A549 (cell line): ENCODE data around the gene PPP1R3C. TPM values are rescaled to one million over a fixed set of nuclear protein-coding genes. Genes with fewer than 3 reads are reported as not detected.
A peak's percentile ranks its signal among the peaks of the same experiment; 100 is the strongest.

ENCODE experiments used
- ATAC-seq, 2 experiments: fragments of 200-7000 bp in 1 of 2; fragments of >200 bp in 1 of 2; cut with Nextera tagmentation in 1 of 2; cut with Tn5 transposase in 1 of 2; 3 replicates each; pipeline versions ENCODE4 v1.8.0 to v1.9.1; 2018 to 2020; ENCODE audit warnings: mild to moderate bottlenecking in 1 of 2, moderate library complexity in 1 of 2
- CTCF ChIA-PET: fragments of 300-600 bp; sonication (Branson Sonifier 250); formaldehyde crosslinking; extraction: SDS; loops from one replicate; lab custom pipeline; 2021; ENCODE audit warnings: antibody characterized with exemption, inconsistent platforms; lab: Yijun Ruan, JAX
- POLR2A ChIA-PET: fragments of 350-600 bp; formaldehyde crosslinking; extraction: SDS; loops from one replicate; lab custom pipeline; 2021; ENCODE audit warnings: antibody characterized with exemption, inconsistent platforms; lab: Yijun Ruan, JAX
- DNase-seq, 2 experiments: peaks; one replicate each; pipeline versions ENCODE4 v3.0.0 to v3.0.0-alpha.2; 2011 to 2016; ENCODE audit warnings: low read depth in 1 of 2, low spot score in 1 of 2
- FAIRE-seq: peaks from 2 replicates; lab custom pipeline; 2011; peaks lifted over from hg19 to GRCh38; lab: Jason Lieb, UNC
- H3K27ac ChIP-seq, 2 experiments: fragments of >200 bp; sonication (Bioruptor Twin); formaldehyde crosslinking; 3 replicates each; pipeline ENCODE4 v1.5.1; 2016 to 2017
- H3K4me1 ChIP-seq: fragments of >200 bp; sonication (Bioruptor Twin); formaldehyde crosslinking; 3 replicates; pipeline ENCODE4 v1.6.1; 2016
- H3K4me2 ChIP-seq: fragments of >200 bp; sonication (Bioruptor Twin); formaldehyde crosslinking; 3 replicates; pipeline ENCODE4 v1.6.1; 2016
- H3K4me3 ChIP-seq: fragments of >200 bp; sonication (Bioruptor Twin); formaldehyde crosslinking; 3 replicates; pipeline ENCODE4 v1.5.1; 2016
- H3K9me3 ChIP-seq: fragments of >200 bp; sonication (Bioruptor Twin); formaldehyde crosslinking; 3 replicates; pipeline ENCODE4 v1.6.1; 2016
- ATOH8 ChIP-seq: fragments of 250-450 bp; sonication (Bioruptor Pico); IDR thresholded peaks from 2 replicates; pipeline ENCODE4 v1.5.0; 2020; ENCODE audit warnings: low read depth, mild to moderate bottlenecking, moderate library complexity
- BHLHE40 ChIP-seq: IDR thresholded peaks from 2 replicates; pipeline ENCODE4 v1.6.1; 2012; ENCODE audit warnings: low read depth, low read length, inconsistent platforms
- CEBPB ChIP-seq, 2 experiments: fragments of >200 bp in 1 of 2; sonication (Bioruptor Twin) in 1 of 2; formaldehyde crosslinking in 1 of 2; IDR thresholded peaks; 2 replicates each; pipeline ENCODE4 v1.6.1; 2012 to 2016
- CTCF ChIP-seq: fragments of >200 bp; sonication (Bioruptor Twin); formaldehyde crosslinking; IDR thresholded peaks from 3 replicates; pipeline ENCODE4 v1.5.1; 2016
- EHMT2 ChIP-seq: fragments of 200-600 bp; sonication (generic); IDR thresholded peaks from 2 replicates; pipeline ENCODE4 v1.6.1; 2016; ENCODE audit warnings: antibody characterized with exemption, low read depth, mild to moderate bottlenecking, moderate library complexity
- ESRRA ChIP-seq: fragments of 150-350 bp; IDR thresholded peaks from 2 replicates; pipeline ENCODE4 v1.6.1; 2014; ENCODE audit warnings: mild to moderate bottlenecking, low read length, borderline replicate concordance
- FOSL2 ChIP-seq, 2 experiments: fragments of 450-650 bp in 1 of 2; fragments of >200 bp in 1 of 2; sonication (Bioruptor Twin) in 1 of 2; formaldehyde crosslinking; IDR thresholded peaks; 2 replicates each; pipeline versions ENCODE4 v1.5.0 to v1.6.1; 2016 to 2020; ENCODE audit warnings: mild to moderate bottlenecking in 1 of 2, moderate library complexity in 1 of 2
- GATA3 ChIP-seq: IDR thresholded peaks from 2 replicates; pipeline ENCODE4 v1.6.1; 2012; ENCODE audit warnings: borderline replicate concordance
- HOXB5 ChIP-seq: fragments of 250-450 bp; sonication (Bioruptor Pico); IDR thresholded peaks from 2 replicates; pipeline ENCODE4 v1.5.0; 2020; ENCODE audit warnings: mild to moderate bottlenecking, moderate library complexity
- JUN ChIP-seq, 2 experiments: fragments of >200 bp; sonication (Bioruptor Twin); formaldehyde crosslinking; IDR thresholded peaks; 2 replicates in 1 of 2; 3 replicates in 1 of 2; pipeline ENCODE4 v1.6.1; 2016 to 2017
- KDM5A ChIP-seq: fragments of 200-600 bp; sonication (generic); IDR thresholded peaks from 2 replicates; pipeline ENCODE4 v1.6.1; 2016; ENCODE audit warnings: antibody characterized with exemption, mild to moderate bottlenecking
- MAZ ChIP-seq: fragments of 150-350 bp; IDR thresholded peaks from 2 replicates; pipeline ENCODE4 v1.6.1; 2014; ENCODE audit warnings: antibody characterized with exemption, low read depth, low read length, borderline replicate concordance
- NPAS2 ChIP-seq: fragments of 250-450 bp; sonication (Bioruptor Pico); IDR thresholded peaks from 2 replicates; pipeline ENCODE4 v1.8.0; 2022; ENCODE audit warnings: mild to moderate bottlenecking, moderate library complexity, borderline replicate concordance
- PHF8 ChIP-seq: fragments of 200-600 bp; sonication (generic); IDR thresholded peaks from 2 replicates; pipeline ENCODE4 v1.6.1; 2016; ENCODE audit warnings: low read depth, mild to moderate bottlenecking, antibody characterized with exemption, moderate library complexity, borderline replicate concordance
- POLR2A ChIP-seq: IDR thresholded peaks from 2 replicates; pipeline ENCODE4 v1.6.1; 2012; ENCODE audit warnings: mild to moderate bottlenecking, low read length
- RAD21 ChIP-seq, 2 experiments: fragments of >200 bp in 1 of 2; sonication (Bioruptor Twin) in 1 of 2; formaldehyde crosslinking in 1 of 2; IDR thresholded peaks in 1 of 2; conservative IDR thresholded peaks in 1 of 2; 2 replicates in 1 of 2; 3 replicates in 1 of 2; pipeline ENCODE4 v1.6.1; 2012 to 2018; ENCODE audit warnings: inconsistent platforms in 1 of 2
- RNF2 ChIP-seq: fragments of 200-600 bp; sonication (generic); IDR thresholded peaks from 2 replicates; pipeline ENCODE4 v1.6.1; 2016; ENCODE audit warnings: low read depth, mild to moderate bottlenecking, antibody characterized with exemption, moderate library complexity, borderline replicate concordance
- SMC3 ChIP-seq: fragments of >200 bp; sonication (Bioruptor Twin); formaldehyde crosslinking; IDR thresholded peaks from 3 replicates; pipeline ENCODE4 v1.6.1; 2018; ENCODE audit warnings: inconsistent platforms
- ZSCAN20 ChIP-seq: fragments of 250-450 bp; sonication (Bioruptor Pico); IDR thresholded peaks from 2 replicates; pipeline ENCODE4 v1.8.0; 2022; ENCODE audit warnings: mild to moderate bottlenecking, moderate library complexity
- WGBS: methylation state at CpG from one replicate; pipeline ENCODE4 v1.1.6; 2017; ENCODE audit errors: missing lambda C conversion rate; 5-methylcytosine and 5-hydroxymethylcytosine counted together
- polyA minus RNA-seq: library from RNA; depleted of rRNA, polyadenylated mRNA; stranded (reverse); fragments of >200 nt; gene quantifications from 2 replicates; pipeline ENCODE4 v1.2.3, GENCODE V29; 2011; rRNA and poly(A)+ RNA removed
- polyA plus RNA-seq, 4 experiments: library from polyadenylated mRNA; depleted of rRNA in 3 of 4; stranded (reverse); fragments of >200 nt; fragmentation: RNase III in 1 of 4; extraction: RNeasy Plus Mini Kit Qiagen cat#74134 plus additional on column Dnase treatment in 1 of 4; gene quantifications; 2 replicates in 3 of 4; 3 replicates in 1 of 4; pipeline ENCODE4 v1.2.3, GENCODE V29; 2011 to 2017
- TF ChIP-seq, protein P1 (sequence below): IDR thresholded peaks from 2 replicates; pipeline ENCODE4 v1.6.1; 2012
- TF ChIP-seq, protein P2 (sequence below): fragments of 200-600 bp; sonication (generic); IDR thresholded peaks from 2 replicates; pipeline ENCODE4 v1.6.1; 2016; ENCODE audit warnings: antibody characterized with exemption, mild to moderate bottlenecking, moderate library complexity
- TF ChIP-seq, protein P3 (sequence below): IDR thresholded peaks from 2 replicates; pipeline ENCODE4 v1.6.1; 2012; ENCODE audit warnings: low read depth, borderline replicate concordance
- TF ChIP-seq, protein P4 (sequence below): fragments of 450-650 bp; IDR thresholded peaks from 2 replicates; pipeline ENCODE4 v1.6.1; 2014; ENCODE audit warnings: antibody characterized with exemption
- TF ChIP-seq, protein P5 (sequence below): fragments of >200 bp; sonication (Bioruptor Twin); formaldehyde crosslinking; IDR thresholded peaks from 3 replicates; pipeline ENCODE4 v1.6.1; 2016

PPP1R3C gene
- polyA plus RNA-seq (2011; rRNA removed) (19.7 and 20.0 TPM in 2 replicates), polyA plus RNA-seq (2017; fragmentation: RNase III; extraction: RNeasy Plus Mini Kit Qiagen cat#74134 plus additional on column Dnase treatment) (9.8 to 10.9 TPM (median 10.5 TPM) in 3 replicates), polyA minus RNA-seq (19.0 and 21.4 TPM in 2 replicates)
- polyA plus RNA-seq (2012; cell fraction: cytosol; rRNA removed) = 4.4 and 5.5 TPM in 2 replicates
- polyA plus RNA-seq (2012; cell fraction: nucleus; rRNA removed) = 2.3 and 3.9 TPM in 2 replicates

GRCh38 chr10:91632671-91633550, at the start of gene PPP1R3C:
Gene PPP1R3C (minus strand): TSS chr10:91633071. CDS start chr10:91632969, 102 bp downstream.
- peak within 1 kb of the TSS; percentile 85 for H3K4me3 ChIP-seq
- POLR2A ChIA-PET = interaction anchor here (0.6 to 3.4 kb wide), 19 partner anchors 9 to 241 kb away, joined by 3 to 37 read pairs (median 6); partner anchors contain the start of gene TNKS2
- no peak for FAIRE-seq

More at GRCh38 chr10:91632671-91633550, at the start of gene PPP1R3C:
- WGBS = 2% methylated on average over 28 of the region's 61 CpGs
- peak within 1 kb of the TSS; percentile 96 for H3K4me2 ChIP-seq
- DNase-seq (peak; percentile 91 to 93), ATAC-seq (peak; percentile 97 to 98)
- H3K4me1 ChIP-seq = peaks cover 31% of the 10 kb centered on the region; the same call in 2 of the 3 replicates
- no peak for TF ChIP-seq ESRRA
- TF ChIP-seq RNF2 = peak; percentile 75; the same call in 1 of the 2 replicates
- TF ChIP-seq, protein P1, sequence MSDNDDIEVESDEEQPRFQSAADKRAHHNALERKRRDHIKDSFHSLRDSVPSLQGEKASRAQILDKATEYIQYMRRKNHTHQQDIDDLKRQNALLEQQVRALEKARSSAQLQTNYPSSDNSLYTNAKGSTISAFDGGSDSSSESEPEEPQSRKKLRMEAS = peak; percentile 97
- peak in 1 of 2 experiments; percentile 83; a peak in 3 of 5 replicates for TF ChIP-seq JUN (IDR thresholded peaks at IDR 0.05)
- no peak for TF ChIP-seq CEBPB (IDR thresholded peaks at IDR 0.05)
- peak; percentile 36 for TF ChIP-seq CTCF
- TF ChIP-seq SMC3 = peak; percentile 69; the same call in 2 of the 3 replicates
- TF ChIP-seq POLR2A = peak; percentile 81
- TF ChIP-seq HOXB5 (CRISPR knock-in tag) = 0 out of 2 replicates have a peak, but pooled peaks have one; percentile 36
- no peak for TF ChIP-seq FOSL2 (IDR thresholded peaks at IDR 0.05)
- TF ChIP-seq FOSL2 (CRISPR knock-in tag; IDR thresholded peaks at IDR 0.05) = peak; percentile 4; the same call in 1 of the 2 replicates
- TF ChIP-seq KDM5A = peak; percentile 58; the same call in 1 of the 2 replicates
- TF ChIP-seq, protein P2, sequence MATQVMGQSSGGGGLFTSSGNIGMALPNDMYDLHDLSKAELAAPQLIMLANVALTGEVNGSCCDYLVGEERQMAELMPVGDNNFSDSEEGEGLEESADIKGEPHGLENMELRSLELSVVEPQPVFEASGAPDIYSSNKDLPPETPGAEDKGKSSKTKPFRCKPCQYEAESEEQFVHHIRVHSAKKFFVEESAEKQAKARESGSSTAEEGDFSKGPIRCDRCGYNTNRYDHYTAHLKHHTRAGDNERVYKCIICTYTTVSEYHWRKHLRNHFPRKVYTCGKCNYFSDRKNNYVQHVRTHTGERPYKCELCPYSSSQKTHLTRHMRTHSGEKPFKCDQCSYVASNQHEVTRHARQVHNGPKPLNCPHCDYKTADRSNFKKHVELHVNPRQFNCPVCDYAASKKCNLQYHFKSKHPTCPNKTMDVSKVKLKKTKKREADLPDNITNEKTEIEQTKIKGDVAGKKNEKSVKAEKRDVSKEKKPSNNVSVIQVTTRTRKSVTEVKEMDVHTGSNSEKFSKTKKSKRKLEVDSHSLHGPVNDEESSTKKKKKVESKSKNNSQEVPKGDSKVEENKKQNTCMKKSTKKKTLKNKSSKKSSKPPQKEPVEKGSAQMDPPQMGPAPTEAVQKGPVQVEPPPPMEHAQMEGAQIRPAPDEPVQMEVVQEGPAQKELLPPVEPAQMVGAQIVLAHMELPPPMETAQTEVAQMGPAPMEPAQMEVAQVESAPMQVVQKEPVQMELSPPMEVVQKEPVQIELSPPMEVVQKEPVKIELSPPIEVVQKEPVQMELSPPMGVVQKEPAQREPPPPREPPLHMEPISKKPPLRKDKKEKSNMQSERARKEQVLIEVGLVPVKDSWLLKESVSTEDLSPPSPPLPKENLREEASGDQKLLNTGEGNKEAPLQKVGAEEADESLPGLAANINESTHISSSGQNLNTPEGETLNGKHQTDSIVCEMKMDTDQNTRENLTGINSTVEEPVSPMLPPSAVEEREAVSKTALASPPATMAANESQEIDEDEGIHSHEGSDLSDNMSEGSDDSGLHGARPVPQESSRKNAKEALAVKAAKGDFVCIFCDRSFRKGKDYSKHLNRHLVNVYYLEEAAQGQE = no peak
- peak; percentile 95 for TF ChIP-seq NPAS2 (CRISPR knock-in tag)
- TF ChIP-seq BHLHE40 = peak; percentile 79
- TF ChIP-seq ATOH8 = 0 out of 2 replicates have a peak, but pooled peaks have one; percentile 10
- TF ChIP-seq PHF8 = peak; percentile 86
- TF ChIP-seq, protein P3, sequence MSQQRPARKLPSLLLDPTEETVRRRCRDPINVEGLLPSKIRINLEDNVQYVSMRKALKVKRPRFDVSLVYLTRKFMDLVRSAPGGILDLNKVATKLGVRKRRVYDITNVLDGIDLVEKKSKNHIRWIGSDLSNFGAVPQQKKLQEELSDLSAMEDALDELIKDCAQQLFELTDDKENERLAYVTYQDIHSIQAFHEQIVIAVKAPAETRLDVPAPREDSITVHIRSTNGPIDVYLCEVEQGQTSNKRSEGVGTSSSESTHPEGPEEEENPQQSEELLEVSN = peak; percentile 91
- TF ChIP-seq, protein P4, sequence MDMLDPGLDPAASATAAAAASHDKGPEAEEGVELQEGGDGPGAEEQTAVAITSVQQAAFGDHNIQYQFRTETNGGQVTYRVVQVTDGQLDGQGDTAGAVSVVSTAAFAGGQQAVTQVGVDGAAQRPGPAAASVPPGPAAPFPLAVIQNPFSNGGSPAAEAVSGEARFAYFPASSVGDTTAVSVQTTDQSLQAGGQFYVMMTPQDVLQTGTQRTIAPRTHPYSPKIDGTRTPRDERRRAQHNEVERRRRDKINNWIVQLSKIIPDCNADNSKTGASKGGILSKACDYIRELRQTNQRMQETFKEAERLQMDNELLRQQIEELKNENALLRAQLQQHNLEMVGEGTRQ = peak; percentile 95
- no peak for TF ChIP-seq EHMT2
- TF ChIP-seq, protein P5, sequence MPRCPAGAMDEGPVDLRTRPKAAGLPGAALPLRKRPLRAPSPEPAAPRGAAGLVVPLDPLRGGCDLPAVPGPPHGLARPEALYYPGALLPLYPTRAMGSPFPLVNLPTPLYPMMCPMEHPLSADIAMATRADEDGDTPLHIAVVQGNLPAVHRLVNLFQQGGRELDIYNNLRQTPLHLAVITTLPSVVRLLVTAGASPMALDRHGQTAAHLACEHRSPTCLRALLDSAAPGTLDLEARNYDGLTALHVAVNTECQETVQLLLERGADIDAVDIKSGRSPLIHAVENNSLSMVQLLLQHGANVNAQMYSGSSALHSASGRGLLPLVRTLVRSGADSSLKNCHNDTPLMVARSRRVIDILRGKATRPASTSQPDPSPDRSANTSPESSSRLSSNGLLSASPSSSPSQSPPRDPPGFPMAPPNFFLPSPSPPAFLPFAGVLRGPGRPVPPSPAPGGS = peak; percentile 90; the same call in 2 of the 3 replicates
- TF ChIP-seq RAD21 (conservative IDR thresholded peaks at IDR 0.05 in 1 of 2, IDR thresholded peaks at IDR 0.05 in 1 of 2) = peak; percentile 61 to 74
- peak; percentile 78; the same call in 1 of the 2 replicates for TF ChIP-seq GATA3
- no peak; the same call in 1 of the 2 replicates for TF ChIP-seq ZSCAN20 (CRISPR knock-in tag)
- TF ChIP-seq MAZ = no peak
- CTCF ChIA-PET = interaction anchor here (0.6 to 7.0 kb wide), 32 partner anchors 10 to 334 kb away, joined by 3 to 116 read pairs (median 4); no protein-coding TSS in a partner anchor
- no peaks in the 10 kb centered on the region for H3K9me3 ChIP-seq
- peak within 1 kb of the TSS; percentile 76 to 84 for H3K27ac ChIP-seq
